Right cardiac atrium (tissue), 5 donors: Measurements from ENCODE around the gene ADAM15. TPM values are rescaled to one million over a fixed set of nuclear protein-coding genes. Genes with fewer than 3 reads are reported as not detected.

Source experiments
- ATAC-seq, 2 donors: fragments of 200-7000 bp; cut with Tn5 transposase; one replicate each; pipeline versions ENCODE4 v1.8.0 to v1.9.1; 2020; ENCODE audit warnings: moderate library complexity in 2 of 2, mild to moderate bottlenecking in 1 of 2
- DNase-seq, 3 donors: peaks; one replicate each; pipeline ENCODE4 v3.0.0-alpha.2; 2020
- H3K27ac ChIP-seq: one replicate; pipeline ENCODE4 v1.5.1; 2013; ENCODE audit warnings: mild to moderate bottlenecking, low read length, control low read depth, moderate library complexity
- H3K27me3 ChIP-seq: one replicate; pipeline ENCODE4 v1.6.1; 2013; ENCODE audit not compliant: control insufficient read depth, insufficient read depth
- H3K4me1 ChIP-seq: one replicate; pipeline ENCODE4 v1.6.1; 2013; ENCODE audit warnings: low read length; ENCODE audit not compliant: control insufficient read depth, insufficient read depth
- H3K4me3 ChIP-seq: one replicate; pipeline ENCODE4 v1.5.1; 2013; ENCODE audit warnings: low read length, control low read depth
- H3K9me3 ChIP-seq: one replicate; pipeline ENCODE4 v1.6.1; 2013; ENCODE audit warnings: low read length; ENCODE audit not compliant: control insufficient read depth
- WGBS: extraction: QIAGEN DNeasy Blood & Tissue Kit; methylation state at CpG from one replicate; pipeline ENCODE4 v1.1.7; 2013; 5-methylcytosine and 5-hydroxymethylcytosine counted together
- intact Hi-C, 4 donors: fragments of 100-400 bp; cut with DNase I; formaldehyde crosslinking; loops; one replicate each; pipeline versions ENCODE4 v1.11.0 to v1.14.0; 2022 to 2023
- polyA plus RNA-seq: library from polyadenylated mRNA; stranded (reverse); fragments of 200-250 nt; gene quantifications from one replicate; pipeline ENCODE4 v1.2.3, GENCODE V29; 2013
- total RNA-seq, 4 donors: library from RNA; stranded (reverse); fragmentation: NEBNext Ultra II Directional; extraction: Animal tissue kit (Norgen Biotek cat#: 25700); gene quantifications; one replicate each; pipeline ENCODE4 v1.2.1, GENCODE V29; 2021
- donor health status: healthy with polysubstance abuse.
- donor health status: DM: no; HTN: yes; CAD: no.
- donor health status: DM: no; HTN: no; CAD: no.
- donor health status: DM: no; HTN: yes; CAD: no; lungs with severe emphysema.
- donor health status: DM: yes; HTN: yes; CAD: no.

ADAM15 gene
- total and polyA plus RNA-seq, 5 donors = 51.2 to 106 (median 68.4) TPM

DNA sequence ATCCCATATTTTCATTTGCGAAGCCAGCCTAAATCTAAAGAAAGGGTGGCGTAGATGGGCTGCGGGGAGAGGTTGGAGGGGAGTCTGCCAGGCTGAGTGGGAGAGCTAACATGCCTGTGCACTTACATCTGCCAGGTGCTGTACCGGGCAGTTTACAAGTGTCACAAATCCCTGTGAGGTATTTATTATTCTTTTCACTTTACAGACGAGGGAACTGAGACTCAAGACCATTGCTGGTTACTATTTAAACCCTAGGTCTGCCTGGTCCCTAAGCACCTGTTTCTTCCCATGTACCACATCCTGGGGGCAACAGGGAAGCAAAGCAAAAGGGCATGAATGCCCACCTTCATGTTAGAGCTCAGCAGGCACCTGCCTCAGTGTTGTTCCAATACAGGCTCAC is 57.2 kb downstream of the ADAM15 start:
- intact Hi-C loops = no loop called here
- 82% methylated on average over 5 of the region's 5 CpGs for WGBS
- DNase-seq (no peak), ATAC-seq (no peak)
- H3K27ac ChIP-seq = no peak overlapping the region
- H3K4me3 ChIP-seq = no peak overlapping the region
- no peaks in the 10 kb centered on the region for H3K4me1 ChIP-seq
- H3K9me3 ChIP-seq = no peaks in the 10 kb centered on the region
- no peaks in the 10 kb centered on the region for H3K27me3 ChIP-seq

DNA sequence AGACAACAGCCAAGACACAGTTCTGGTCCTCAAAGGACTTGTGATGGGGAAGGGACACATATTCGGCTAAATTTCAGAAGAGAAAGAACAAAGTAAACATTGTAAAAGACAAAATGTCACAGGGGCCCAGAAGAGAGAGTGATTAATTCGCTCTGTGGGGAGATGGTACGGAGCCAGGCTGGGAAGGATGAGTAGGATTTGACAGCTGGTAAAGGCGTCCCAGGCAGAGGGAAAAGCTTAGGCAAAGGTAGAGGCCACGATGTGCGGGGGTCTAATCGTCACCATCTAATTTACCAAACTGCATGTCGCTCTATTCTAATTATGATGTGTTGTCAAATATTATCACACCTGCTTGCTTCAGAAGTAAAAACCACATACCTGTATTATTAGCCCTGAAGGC is 59.3 kb downstream of the ADAM15 start:
- DNase-seq (no peak), ATAC-seq (no peak)
- H3K9me3 ChIP-seq = no peaks in the 10 kb centered on the region
- WGBS = 82% methylated on average over 8 of the region's 8 CpGs
- H3K4me3 ChIP-seq = no peak overlapping the region
- intact Hi-C loops = no loop called here
- H3K4me1 ChIP-seq = no peaks in the 10 kb centered on the region
- H3K27ac ChIP-seq = no peak overlapping the region
- no peaks in the 10 kb centered on the region for H3K27me3 ChIP-seq

DNA sequence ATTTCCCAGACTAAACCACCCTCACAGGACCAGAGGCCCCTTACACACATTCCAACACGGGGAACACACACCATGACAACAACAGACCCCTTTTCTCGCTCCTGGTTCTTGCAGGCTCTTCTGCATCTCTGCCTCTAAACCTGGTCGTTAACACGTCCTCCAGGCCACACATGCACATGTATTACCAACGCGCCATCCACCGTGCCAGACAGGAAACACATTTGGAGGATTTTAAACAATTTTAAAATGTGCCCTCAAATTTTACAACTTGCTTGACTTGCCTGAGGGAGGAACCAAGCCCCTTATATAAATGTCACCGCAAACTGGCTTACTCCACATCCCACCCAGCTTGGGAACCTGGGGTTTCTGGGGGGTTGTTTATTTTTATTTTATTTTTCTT is 59.7 kb downstream of the ADAM15 start:
- Histone ChIP-seq H3K27me3 (no peaks in the 10 kb centered on the region), H3K4me3 (no peak overlapping the region), H3K4me1 (no peaks in the 10 kb centered on the region), H3K27ac (no peak overlapping the region), H3K9me3 (no peaks in the 10 kb centered on the region)
- 77% methylated on average over 8 of the region's 8 CpGs for WGBS
- DNase-seq = no peak
- no peak for ATAC-seq
- intact Hi-C loops = no loop called here

Other genes starting within 250 kb of the ADAM15 start
- 1 to 10 TPM; 2.4 to 3.8 (median 3.4) TPM for gene KCNN3, start 181.0 kb upstream of the ADAM15 start, total RNA-seq
- gene KCNN3, start 181.0 kb upstream of the ADAM15 start, polyA plus RNA-seq = 1.2 TPM
- gene PMVK, start 114.6 kb upstream of the ADAM15 start, total RNA-seq = 10 to 100 TPM; 51.5 to 74.3 (median 61.8) TPM
- gene PMVK, start 114.6 kb upstream of the ADAM15 start, polyA plus RNA-seq = 74.0 TPM
- 100 to 1,000 TPM in 1 of 4 donors, 10 to 100 TPM in 3; 84.8 to 104 (median 90.1) TPM for gene PBXIP1, start 95.2 kb upstream of the ADAM15 start, total RNA-seq
- gene PBXIP1, start 95.2 kb upstream of the ADAM15 start, polyA plus RNA-seq = 82.9 TPM
- 10 to 100 TPM; 14.6 to 22.0 (median 18.6) TPM for gene PYGO2, start 89.5 kb upstream of the ADAM15 start, total RNA-seq
- 14.3 TPM for gene PYGO2, start 89.5 kb upstream of the ADAM15 start, polyA plus RNA-seq
- 10 to 100 TPM; 63.2 to 81.7 (median 71.4) TPM for gene SHC1, start 80.6 kb upstream of the ADAM15 start, total RNA-seq
- gene SHC1, start 80.6 kb upstream of the ADAM15 start, polyA plus RNA-seq = 37.9 TPM
- 10 to 100 TPM; 19.9 to 28.1 (median 23.4) TPM for gene CKS1B, start 76.6 kb upstream of the ADAM15 start, total RNA-seq
- 28.9 TPM for gene CKS1B, start 76.6 kb upstream of the ADAM15 start, polyA plus RNA-seq
- gene FLAD1, start 68.0 kb upstream of the ADAM15 start, total RNA-seq = 10 to 100 TPM; 22.8 to 32.7 (median 25.2) TPM
- 25.3 TPM for gene FLAD1, start 68.0 kb upstream of the ADAM15 start, polyA plus RNA-seq
- not detected for gene LENEP, start 57.7 kb upstream of the ADAM15 start, total RNA-seq
- gene LENEP, start 57.7 kb upstream of the ADAM15 start, polyA plus RNA-seq = not detected
- gene ZBTB7B, start 48.5 kb upstream of the ADAM15 start, total RNA-seq = 10 to 100 TPM; 40.3 to 66.6 (median 52.7) TPM
- gene ZBTB7B, start 48.5 kb upstream of the ADAM15 start, polyA plus RNA-seq = 41.7 TPM
- gene DCST2, start 17.5 kb upstream of the ADAM15 start, total RNA-seq = under 1 TPM in 3 of 4 donors, not detected in 1; 0.25 to 0.33 (median 0.32) TPM
- gene DCST2, start 17.5 kb upstream of the ADAM15 start, polyA plus RNA-seq = 0.23 TPM
- gene DCST1, start 17.5 kb upstream of the ADAM15 start, total RNA-seq = not detected
- not detected for gene DCST1, start 17.5 kb upstream of the ADAM15 start, polyA plus RNA-seq
- 1 to 10 TPM; 3.3 to 4.2 (median 3.7) TPM for gene EFNA4, start 12.4 kb downstream of the ADAM15 start, total RNA-seq
- 3.0 TPM for gene EFNA4, start 12.4 kb downstream of the ADAM15 start, polyA plus RNA-seq
- 1 to 10 TPM in 3 of 4 donors, under 1 TPM in 1; 0.78 to 1.9 (median 1.2) TPM for gene EFNA3, start 27.5 kb downstream of the ADAM15 start, total RNA-seq
- gene EFNA3, start 27.5 kb downstream of the ADAM15 start, polyA plus RNA-seq = 1.1 TPM
- 10 to 100 TPM; 25.4 to 41.4 (median 36.4) TPM for gene EFNA1, start 76.6 kb downstream of the ADAM15 start, total RNA-seq
- gene EFNA1, start 76.6 kb downstream of the ADAM15 start, polyA plus RNA-seq = 28.8 TPM
- gene SLC50A1, start 84.5 kb downstream of the ADAM15 start, total RNA-seq = 10 to 100 TPM in 2 of 4 donors, 1 to 10 TPM in 2; 8.1 to 10.1 (median 9.3) TPM
- 13.6 TPM for gene SLC50A1, start 84.5 kb downstream of the ADAM15 start, polyA plus RNA-seq
- 10 to 100 TPM; 71.2 to 81.6 (median 74.6) TPM for gene DPM3, start 89.2 kb downstream of the ADAM15 start, total RNA-seq
- 186 TPM for gene DPM3, start 89.2 kb downstream of the ADAM15 start, polyA plus RNA-seq
- 100 to 1,000 TPM; 122 to 150 (median 130) TPM for gene KRTCAP2, start 122.0 kb downstream of the ADAM15 start, total RNA-seq
- 217 TPM for gene KRTCAP2, start 122.0 kb downstream of the ADAM15 start, polyA plus RNA-seq
- gene TRIM46, start 122.5 kb downstream of the ADAM15 start, total RNA-seq = under 1 TPM; 0.17 to 0.37 (median 0.26) TPM
- 0.18 TPM for gene TRIM46, start 122.5 kb downstream of the ADAM15 start, polyA plus RNA-seq
- gene THBS3, start 156.6 kb downstream of the ADAM15 start, total RNA-seq = 10 to 100 TPM; 16.5 to 33.4 (median 20.1) TPM
- 19.6 TPM for gene THBS3, start 156.6 kb downstream of the ADAM15 start, polyA plus RNA-seq
- gene MTX1, start 157.4 kb downstream of the ADAM15 start, total RNA-seq = 10 to 100 TPM; 20.1 to 24.3 (median 21.1) TPM
- gene MTX1, start 157.4 kb downstream of the ADAM15 start, polyA plus RNA-seq = 31.9 TPM
- 10 to 100 TPM; 14.2 to 22.3 (median 15.8) TPM for gene ENTREP3, start 204.2 kb downstream of the ADAM15 start, total RNA-seq
- gene ENTREP3, start 204.2 kb downstream of the ADAM15 start, polyA plus RNA-seq = 9.4 TPM
- 10 to 100 TPM; 50.3 to 65.2 (median 54.9) TPM for gene SCAMP3, start 211.0 kb downstream of the ADAM15 start, total RNA-seq
- 59.3 TPM for gene SCAMP3, start 211.0 kb downstream of the ADAM15 start, polyA plus RNA-seq
- 10 to 100 TPM; 19.4 to 26.2 (median 22.5) TPM for gene CLK2, start 222.2 kb downstream of the ADAM15 start, total RNA-seq
- gene CLK2, start 222.2 kb downstream of the ADAM15 start, polyA plus RNA-seq = 21.8 TPM
- gene HCN3, start 226.1 kb downstream of the ADAM15 start, total RNA-seq = 1 to 10 TPM in 2 of 4 donors, under 1 TPM in 2; 0.92 to 1.4 (median 1.1) TPM
- gene HCN3, start 226.1 kb downstream of the ADAM15 start, polyA plus RNA-seq = 0.77 TPM